HepG2 (cell line): Measurements from ENCODE around the gene TMEM74B. TPM values are rescaled to one million over a fixed set of nuclear protein-coding genes. Genes with fewer than 3 reads are reported as not detected.

Experiments used
- EZH2 ChIP-seq: conservative IDR thresholded peaks from 2 replicates; pipeline ENCODE4 v1.6.1; 2012; ENCODE audit warnings: mild to moderate bottlenecking, low read depth, low read length, moderate library complexity
- FOXJ3 ChIP-seq: sonication (generic); formaldehyde crosslinking; IDR thresholded peaks from 2 replicates; pipeline ENCODE4 v1.4.0; 2020; ENCODE audit warnings: missing genetic modification reagents, mild to moderate bottlenecking, borderline replicate concordance
- GATAD1 ChIP-seq: IDR thresholded peaks from 2 replicates; pipeline ENCODE4 v1.6.1; 2016; ENCODE audit warnings: missing genetic modification reagents, missing compliant biosample characterization
- HIVEP1 ChIP-seq: sonication (generic); formaldehyde crosslinking; IDR thresholded peaks from 2 replicates; pipeline ENCODE4 v1.4.0; 2020; ENCODE audit warnings: mild to moderate bottlenecking, missing genetic modification reagents
- HNRNPLL ChIP-seq: fragments of 200-400 bp; formaldehyde crosslinking; IDR thresholded peaks from 2 replicates; pipeline ENCODE4 v1.6.1; 2017; ENCODE audit warnings: mild to moderate bottlenecking, low read depth, low read length; ENCODE audit not compliant: poor library complexity, severe bottlenecking
- RBFOX2 ChIP-seq: fragments of 200-400 bp; formaldehyde crosslinking; IDR thresholded peaks from 2 replicates; pipeline ENCODE4 v1.6.1; 2017; ENCODE audit warnings: low read depth, mild to moderate bottlenecking, low read length
- RBM39 ChIP-seq: fragments of 200-400 bp; formaldehyde crosslinking; IDR thresholded peaks from one replicate; pipeline ENCODE4 v1.6.1; 2018; ENCODE audit warnings: antibody characterized with exemption, mild to moderate bottlenecking, low read depth, low read length; ENCODE audit not compliant: poor library complexity, severe bottlenecking
- SATB2 ChIP-seq: sonication (generic); formaldehyde crosslinking; IDR thresholded peaks from 2 replicates; pipeline ENCODE4 v1.5.0; 2020; ENCODE audit warnings: missing genetic modification reagents
- XRCC5 ChIP-seq: fragments of 200-400 bp; formaldehyde crosslinking; optimal IDR thresholded peaks from 2 replicates; pipeline ENCODE3; 2017; ENCODE audit warnings: mild to moderate bottlenecking, low read length
- ZNF143 ChIP-seq: sonication (generic); formaldehyde crosslinking; IDR thresholded peaks from 2 replicates; pipeline ENCODE4 v1.4.0; 2020; ENCODE audit warnings: missing genetic modification reagents
- ZNF263 ChIP-seq: sonication (generic); formaldehyde crosslinking; IDR thresholded peaks from 2 replicates; pipeline ENCODE4 v1.4.0; 2020; ENCODE audit warnings: missing genetic modification reagents
- ZNF33A ChIP-seq: sonication (generic); formaldehyde crosslinking; IDR thresholded peaks from 2 replicates; pipeline ENCODE4 v1.5.1; 2020; ENCODE audit warnings: missing genetic modification reagents, mild to moderate bottlenecking, moderate library complexity, borderline replicate concordance
- ZNF570 ChIP-seq: sonication (generic); formaldehyde crosslinking; IDR thresholded peaks from 2 replicates; pipeline ENCODE4 v1.4.0; 2020; ENCODE audit warnings: mild to moderate bottlenecking, missing genetic modification reagents, borderline replicate concordance
- ZNF678 ChIP-seq: sonication (generic); formaldehyde crosslinking; IDR thresholded peaks from 2 replicates; pipeline ENCODE4 v1.4.0; 2020; ENCODE audit warnings: mild to moderate bottlenecking, missing genetic modification reagents
- polyA plus RNA-seq, 8 experiments: library from polyadenylated mRNA; depleted of rRNA in 3 of 8; stranded (reverse) in 7 of 8; unstranded in 1 of 8; fragments of >200 nt; fragmentation: Illumina TruSeq in 4 of 8; extraction: Trizol in 4 of 8; gene quantifications; 2 replicates each; pipeline versions ENCODE4 v1.2.1 to v1.2.3, GENCODE V29; 2011 to 2016; ENCODE audit warnings: low read depth in 4 of 8, missing spikeins in 1 of 8, mixed read lengths in 1 of 8; ENCODE audit not compliant: insufficient read depth in 1 of 8
- total RNA-seq, 5 experiments: library from RNA; depleted of rRNA; stranded (reverse); fragments of >200 nt; fragmentation: Illumina TruSeq; extraction: Trizol; gene quantifications; 2 replicates each; pipeline ENCODE4 v1.2.3, GENCODE V29; 2016; ENCODE audit warnings: low read depth in 1 of 5
- TF ChIP-seq, protein P1 (sequence below): sonication (generic); formaldehyde crosslinking; IDR thresholded peaks from 2 replicates; pipeline ENCODE4 v1.4.0; 2020; ENCODE audit warnings: mild to moderate bottlenecking, missing genetic modification reagents
- TF ChIP-seq, protein P2 (sequence below): sonication (generic); formaldehyde crosslinking; IDR thresholded peaks from 2 replicates; pipeline ENCODE4 v1.5.0; 2020; ENCODE audit warnings: mild to moderate bottlenecking, missing genetic modification reagents
- TF ChIP-seq, protein P3 (sequence below): sonication (generic); formaldehyde crosslinking; IDR thresholded peaks from 2 replicates; pipeline ENCODE4 v1.4.0; 2020; ENCODE audit warnings: mild to moderate bottlenecking, missing genetic modification reagents
- TF ChIP-seq, protein P4 (sequence below): sonication (generic); formaldehyde crosslinking; IDR thresholded peaks from 2 replicates; pipeline ENCODE4 v1.4.0; 2020; ENCODE audit warnings: missing genetic modification reagents, borderline replicate concordance

The TMEM74B gene
- total and polyA plus RNA-seq, 2 of the 13 experiments (the other 11 are each of a cell fraction or from before 2014, with no cell fraction given): 4.7 to 18.4 TPM

DNA sequence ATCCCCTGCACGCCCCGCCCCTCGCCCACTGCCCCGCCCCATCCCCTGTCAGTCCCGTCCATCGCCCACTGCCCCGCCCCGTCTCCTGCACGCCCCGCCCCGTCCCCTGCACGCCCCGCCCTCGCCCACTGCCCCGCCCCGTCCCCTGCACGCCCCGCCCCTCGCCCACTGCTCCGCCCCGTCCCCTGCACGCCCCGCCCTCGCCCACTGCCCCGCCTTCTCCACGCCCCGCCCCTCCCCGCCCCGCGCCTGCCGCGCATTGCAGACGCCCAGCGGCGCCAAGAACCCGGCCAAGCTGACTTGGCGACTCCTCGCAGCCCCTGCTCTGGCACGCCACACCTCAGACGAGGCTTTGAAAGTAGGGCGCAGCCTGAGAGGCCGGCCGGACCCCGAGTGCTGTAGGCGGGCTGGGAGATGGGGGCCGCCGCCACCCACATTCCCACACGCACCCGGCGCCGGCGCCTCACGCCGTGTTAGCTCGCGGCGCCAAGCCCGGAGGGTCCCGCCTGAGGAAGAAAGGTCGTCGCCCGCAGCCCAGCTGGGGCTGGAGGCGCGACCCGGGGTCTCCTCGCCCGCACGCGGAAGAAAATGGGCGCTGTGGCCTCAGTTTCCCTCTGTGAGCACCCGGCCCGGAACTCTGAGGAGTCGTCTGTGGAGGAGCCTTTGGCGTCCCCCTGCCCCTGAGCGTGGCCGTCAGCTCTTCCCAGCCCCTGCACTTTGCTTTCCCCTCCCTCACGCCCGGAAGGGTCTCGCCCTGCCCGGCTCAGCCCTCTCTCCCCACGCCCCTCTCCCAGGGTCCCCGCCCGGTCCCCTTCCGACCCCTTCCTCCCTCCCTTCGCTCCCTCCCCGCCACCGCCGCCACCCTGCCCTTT, 41.2 kb upstream of the TMEM74B start, which contains the start of gene RAD21L1 (continued):
- TF ChIP-seq, protein P1, sequence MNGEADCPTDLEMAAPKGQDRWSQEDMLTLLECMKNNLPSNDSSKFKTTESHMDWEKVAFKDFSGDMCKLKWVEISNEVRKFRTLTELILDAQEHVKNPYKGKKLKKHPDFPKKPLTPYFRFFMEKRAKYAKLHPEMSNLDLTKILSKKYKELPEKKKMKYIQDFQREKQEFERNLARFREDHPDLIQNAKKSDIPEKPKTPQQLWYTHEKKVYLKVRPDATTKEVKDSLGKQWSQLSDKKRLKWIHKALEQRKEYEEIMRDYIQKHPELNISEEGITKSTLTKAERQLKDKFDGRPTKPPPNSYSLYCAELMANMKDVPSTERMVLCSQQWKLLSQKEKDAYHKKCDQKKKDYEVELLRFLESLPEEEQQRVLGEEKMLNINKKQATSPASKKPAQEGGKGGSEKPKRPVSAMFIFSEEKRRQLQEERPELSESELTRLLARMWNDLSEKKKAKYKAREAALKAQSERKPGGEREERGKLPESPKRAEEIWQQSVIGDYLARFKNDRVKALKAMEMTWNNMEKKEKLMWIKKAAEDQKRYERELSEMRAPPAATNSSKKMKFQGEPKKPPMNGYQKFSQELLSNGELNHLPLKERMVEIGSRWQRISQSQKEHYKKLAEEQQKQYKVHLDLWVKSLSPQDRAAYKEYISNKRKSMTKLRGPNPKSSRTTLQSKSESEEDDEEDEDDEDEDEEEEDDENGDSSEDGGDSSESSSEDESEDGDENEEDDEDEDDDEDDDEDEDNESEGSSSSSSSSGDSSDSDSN (CRISPR knock-in tag): peak; percentile 27; the same call in 1 of the 2 replicates
- TF ChIP-seq ZNF143 (CRISPR knock-in tag) (peak; percentile 37; the same call in 1 of the 2 replicates), ZNF263 (CRISPR knock-in tag) (0 out of 2 replicates have a peak, but pooled peaks have one; percentile 35), EZH2 (0 out of 2 replicates have a peak, but pooled peaks have one; percentile 68), SATB2 (CRISPR knock-in tag) (0 out of 2 replicates have a peak, but pooled peaks have one; percentile 53), ZNF33A (CRISPR knock-in tag) (peak; percentile 20; the same call in 1 of the 2 replicates), GATAD1 (CRISPR knock-in tag) (0 out of 2 replicates have a peak, but pooled peaks have one; percentile 25), ZNF570 (CRISPR knock-in tag) (no peak), HNRNPLL (peak; percentile 52), RBFOX2 (peak; percentile 33; the same call in 1 of the 2 replicates), RBM39 (peak; percentile 86), XRCC5 (peak; percentile 52), HIVEP1 (0 out of 2 replicates have a peak, but pooled peaks have one; percentile 30), ZNF678 (CRISPR knock-in tag) (0 out of 2 replicates have a peak, but pooled peaks have one; percentile 37), FOXJ3 (CRISPR knock-in tag) (no peak)
- TF ChIP-seq, protein P2, sequence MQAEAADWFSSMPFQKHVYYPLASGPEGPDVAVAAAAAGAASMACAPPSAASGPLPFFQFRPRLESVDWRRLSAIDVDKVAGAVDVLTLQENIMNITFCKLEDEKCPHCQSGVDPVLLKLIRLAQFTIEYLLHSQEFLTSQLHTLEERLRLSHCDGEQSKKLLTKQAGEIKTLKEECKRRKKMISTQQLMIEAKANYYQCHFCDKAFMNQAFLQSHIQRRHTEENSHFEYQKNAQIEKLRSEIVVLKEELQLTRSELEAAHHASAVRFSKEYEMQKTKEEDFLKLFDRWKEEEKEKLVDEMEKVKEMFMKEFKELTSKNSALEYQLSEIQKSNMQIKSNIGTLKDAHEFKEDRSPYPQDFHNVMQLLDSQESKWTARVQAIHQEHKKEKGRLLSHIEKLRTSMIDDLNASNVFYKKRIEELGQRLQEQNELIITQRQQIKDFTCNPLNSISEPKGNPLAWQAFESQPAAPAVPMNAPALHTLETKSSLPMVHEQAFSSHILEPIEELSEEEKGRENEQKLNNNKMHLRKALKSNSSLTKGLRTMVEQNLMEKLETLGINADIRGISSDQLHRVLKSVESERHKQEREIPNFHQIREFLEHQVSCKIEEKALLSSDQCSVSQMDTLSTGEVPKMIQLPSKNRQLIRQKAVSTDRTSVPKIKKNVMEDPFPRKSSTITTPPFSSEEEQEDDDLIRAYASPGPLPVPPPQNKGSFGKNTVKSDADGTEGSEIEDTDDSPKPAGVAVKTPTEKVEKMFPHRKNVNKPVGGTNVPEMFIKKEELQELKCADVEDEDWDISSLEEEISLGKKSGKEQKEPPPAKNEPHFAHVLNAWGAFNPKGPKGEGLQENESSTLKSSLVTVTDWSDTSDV (CRISPR knock-in tag): peak; percentile 49; the same call in 1 of the 2 replicates
- TF ChIP-seq, protein P3, sequence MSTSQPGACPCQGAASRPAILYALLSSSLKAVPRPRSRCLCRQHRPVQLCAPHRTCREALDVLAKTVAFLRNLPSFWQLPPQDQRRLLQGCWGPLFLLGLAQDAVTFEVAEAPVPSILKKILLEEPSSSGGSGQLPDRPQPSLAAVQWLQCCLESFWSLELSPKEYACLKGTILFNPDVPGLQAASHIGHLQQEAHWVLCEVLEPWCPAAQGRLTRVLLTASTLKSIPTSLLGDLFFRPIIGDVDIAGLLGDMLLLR (CRISPR knock-in tag): peak; percentile 69
- TF ChIP-seq, protein P4, sequence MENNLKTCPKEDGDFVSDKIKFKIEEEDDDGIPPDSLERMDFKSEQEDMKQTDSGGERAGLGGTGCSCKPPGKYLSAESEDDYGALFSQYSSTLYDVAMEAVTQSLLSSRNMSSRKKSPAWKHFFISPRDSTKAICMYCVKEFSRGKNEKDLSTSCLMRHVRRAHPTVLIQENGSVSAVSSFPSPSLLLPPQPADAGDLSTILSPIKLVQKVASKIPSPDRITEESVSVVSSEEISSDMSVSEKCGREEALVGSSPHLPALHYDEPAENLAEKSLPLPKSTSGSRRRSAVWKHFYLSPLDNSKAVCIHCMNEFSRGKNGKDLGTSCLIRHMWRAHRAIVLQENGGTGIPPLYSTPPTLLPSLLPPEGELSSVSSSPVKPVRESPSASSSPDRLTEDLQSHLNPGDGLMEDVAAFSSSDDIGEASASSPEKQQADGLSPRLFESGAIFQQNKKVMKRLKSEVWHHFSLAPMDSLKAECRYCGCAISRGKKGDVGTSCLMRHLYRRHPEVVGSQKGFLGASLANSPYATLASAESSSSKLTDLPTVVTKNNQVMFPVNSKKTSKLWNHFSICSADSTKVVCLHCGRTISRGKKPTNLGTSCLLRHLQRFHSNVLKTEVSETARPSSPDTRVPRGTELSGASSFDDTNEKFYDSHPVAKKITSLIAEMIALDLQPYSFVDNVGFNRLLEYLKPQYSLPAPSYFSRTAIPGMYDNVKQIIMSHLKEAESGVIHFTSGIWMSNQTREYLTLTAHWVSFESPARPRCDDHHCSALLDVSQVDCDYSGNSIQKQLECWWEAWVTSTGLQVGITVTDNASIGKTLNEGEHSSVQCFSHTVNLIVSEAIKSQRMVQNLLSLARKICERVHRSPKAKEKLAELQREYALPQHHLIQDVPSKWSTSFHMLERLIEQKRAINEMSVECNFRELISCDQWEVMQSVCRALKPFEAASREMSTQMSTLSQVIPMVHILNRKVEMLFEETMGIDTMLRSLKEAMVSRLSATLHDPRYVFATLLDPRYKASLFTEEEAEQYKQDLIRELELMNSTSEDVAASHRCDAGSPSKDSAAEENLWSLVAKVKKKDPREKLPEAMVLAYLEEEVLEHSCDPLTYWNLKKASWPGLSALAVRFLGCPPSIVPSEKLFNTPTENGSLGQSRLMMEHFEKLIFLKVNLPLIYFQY (CRISPR knock-in tag): no peak
